Purkinje cell (primary cell): Measurements from ENCODE around the gene CRNN. TPM values are rescaled to one million over a fixed set of nuclear protein-coding genes. Genes with fewer than 3 reads are reported as not detected.

Source experiments
- polyA plus RNA-seq: library from polyadenylated mRNA; unstranded; fragments of >200 nt; fragmentation: Nextera tagmentation; gene quantifications from 2 replicates; pipeline ENCODE4 v1.2.1, GENCODE V29; 2014

The CRNN gene
- polyA plus RNA-seq: not detected in 2 replicates

DNA sequence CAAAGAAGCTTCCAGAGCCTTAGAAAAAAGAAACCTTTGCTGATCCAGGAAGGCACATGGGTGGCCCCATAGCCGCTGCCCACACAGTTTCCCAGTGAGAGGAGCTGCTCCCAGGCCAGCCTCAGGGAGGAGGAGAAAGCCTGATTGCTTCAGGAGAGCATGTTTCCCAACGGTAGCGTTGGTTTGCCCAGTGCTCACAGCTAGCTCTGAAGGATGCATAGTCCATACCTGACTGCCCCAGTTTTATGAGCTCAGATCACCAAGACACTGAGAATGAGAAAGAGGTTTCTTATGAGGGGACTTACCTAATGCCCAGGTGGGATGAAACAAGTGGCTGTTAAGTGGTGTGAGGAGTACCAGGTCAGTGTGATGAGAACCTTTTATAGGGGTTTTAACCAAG, at the start of gene CRNN:
CRNN (minus strand) TSS at position 355 of the 400 bp plus-strand sequence. CDS start 2,030 bp downstream, outside the sequence.

DNA sequence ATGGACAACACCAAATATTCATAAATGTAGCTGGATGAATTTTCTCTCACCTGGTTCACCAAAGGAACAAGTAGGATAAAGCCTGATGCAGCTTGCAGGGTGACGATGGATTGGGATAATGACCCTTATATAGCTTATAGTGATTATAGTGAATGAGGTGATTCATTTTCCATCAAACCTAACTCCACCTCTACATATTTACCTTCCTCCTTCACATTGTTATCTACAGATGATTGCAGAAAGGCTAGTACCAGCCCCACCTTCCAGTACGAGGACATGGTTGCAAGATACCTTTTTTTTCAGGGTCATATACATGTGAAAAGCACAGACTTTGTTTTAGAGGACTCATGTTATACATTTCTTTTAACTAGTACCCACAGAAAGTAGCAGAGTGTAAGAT, 54.2 kb downstream of the CRNN start, which contains the start of gene FLG2:
FLG2 (minus strand) TSS at position 101 of the 400 bp plus-strand sequence. CDS start 1,122 bp downstream, outside the sequence.

Other genes starting within 250 kb of the CRNN start
- gene HRNR, start 190.1 kb downstream of the CRNN start, polyA plus RNA-seq: 0.22 TPM in 1 of 2 replicates, not detected in the other
- gene FLG, start 89.0 kb downstream of the CRNN start, polyA plus RNA-seq: 0.13 TPM in 1 of 2 replicates, not detected in the other
- gene FLG2, start 54.3 kb downstream of the CRNN start, polyA plus RNA-seq: not detected in 2 replicates
- gene LCE5A, start 96.5 kb upstream of the CRNN start, polyA plus RNA-seq: not detected in 2 replicates
- not detected in 2 replicates for gene CRCT1, start 100.2 kb upstream of the CRNN start, polyA plus RNA-seq
- gene LCE3E, start 152.5 kb upstream of the CRNN start, polyA plus RNA-seq: not detected in 2 replicates
- not detected in 2 replicates for gene LCE3D, start 166.3 kb upstream of the CRNN start, polyA plus RNA-seq
- gene LCE3C, start 186.0 kb upstream of the CRNN start, polyA plus RNA-seq: not detected in 2 replicates
- gene LCE3B, start 199.5 kb upstream of the CRNN start, polyA plus RNA-seq: not detected in 2 replicates
- not detected in 2 replicates for gene LCE3A, start 208.8 kb upstream of the CRNN start, polyA plus RNA-seq
- not detected in 2 replicates for gene LCE2D, start 249.1 kb upstream of the CRNN start, polyA plus RNA-seq